Neutrophil (primary cell): ENCODE data around the gene GTF3C5.
"Not testable (repeated sequence)": the region's sequence is repeated elsewhere in the genome, so short reads cannot be mapped to it uniquely, and the experiment has no call there.

ENCODE experiments used
- H3K27ac ChIP-seq: fragments of 200-600 bp; sonication (generic); 2 replicates; pipeline ENCODE4 v1.5.1; 2016; ENCODE audit warnings: mild to moderate bottlenecking, moderate library complexity
- H3K27me3 ChIP-seq: fragments of 200-600 bp; sonication (generic); 2 replicates; pipeline ENCODE4 v1.6.0; 2016; ENCODE audit warnings: mild to moderate bottlenecking
- H3K36me3 ChIP-seq: fragments of 200-600 bp; sonication (generic); 2 replicates; pipeline ENCODE4 v1.5.1; 2017
- H3K4me1 ChIP-seq, 2 experiments: fragments of 200-600 bp in 1 of 2; sonication (generic) in 1 of 2; 1 replicate in 1 of 2; 2 replicates in 1 of 2; pipeline versions ENCODE4 v1.5.1 to v1.6.1; 2013 to 2016; ENCODE audit warnings: low read depth in 1 of 2, low read length in 1 of 2, mild to moderate bottlenecking in 1 of 2, moderate library complexity in 1 of 2; ENCODE audit not compliant: control insufficient read depth in 1 of 2, insufficient read depth in 1 of 2
- H3K4me3 ChIP-seq, 2 experiments: fragments of 200-600 bp in 1 of 2; sonication (generic) in 1 of 2; 1 replicate in 1 of 2; 2 replicates in 1 of 2; pipeline ENCODE4 v1.5.1; 2013 to 2016; ENCODE audit warnings: low read depth in 1 of 2, low read length in 1 of 2, mild to moderate bottlenecking in 1 of 2, moderate library complexity in 1 of 2
- H3K9me3 ChIP-seq: fragments of 200-600 bp; sonication (generic); 2 replicates; pipeline ENCODE4 v1.5.1; 2016
- CTCF ChIP-seq: fragments of 200-600 bp; sonication (generic); IDR thresholded peaks from 2 replicates; pipeline ENCODE4 v1.5.1; 2016; ENCODE audit warnings: antibody characterized with exemption

The GTF3C5 gene

GRCh38 chr9:133037775-133038515 lies 7.1 kb downstream of the GTF3C5 start:
- no peaks in the 10 kb centered on the region for H3K27me3 ChIP-seq
- TF ChIP-seq CTCF = no peak
- peaks cover 21% of the 10 kb centered on the region for H3K36me3 ChIP-seq
- no peaks in the 10 kb centered on the region for H3K9me3 ChIP-seq
- H3K27ac ChIP-seq = no peak overlapping the region
- no peak overlapping the region for H3K4me3 ChIP-seq
- H3K4me1 ChIP-seq = peaks cover 5 to 7% of the 10 kb centered on the region in 2 experiments

- H3K27ac ChIP-seq, H3K9me3 ChIP-seq, H3K4me3 ChIP-seq, H3K27me3 ChIP-seq, H3K4me1 ChIP-seq: not testable (repeated sequence)
- H3K36me3 ChIP-seq = peaks cover 45% of the 10 kb centered on the region
These were observed 10.2 kb downstream of the GTF3C5 start for GRCh38 chr9:133040892-133041479.

GRCh38 chr9:133041958-133042357 lies 11.2 kb downstream of the GTF3C5 start:
- Histone ChIP-seq H3K36me3 (peaks cover 54% of the 10 kb centered on the region), H3K27ac (no peak overlapping the region), H3K4me3 (no peak overlapping the region), H3K9me3 (no peaks in the 10 kb centered on the region), H3K27me3 (no peaks in the 10 kb centered on the region), H3K4me1 (no peaks in the 10 kb centered on the region)
- TF ChIP-seq CTCF = no peak

- Histone ChIP-seq H3K27me3 (no peaks in the 10 kb centered on the region), H3K9me3 (no peaks in the 10 kb centered on the region), H3K4me1 (no peaks in the 10 kb centered on the region), H3K4me3 (no peak overlapping the region), H3K27ac (no peak overlapping the region), H3K36me3 (peaks cover 62% of the 10 kb centered on the region)
- no peak for TF ChIP-seq CTCF
These were observed 11.9 kb downstream of the GTF3C5 start for GRCh38 chr9:133042676-133043075.

GRCh38 chr9:133043449-133044035 lies 12.7 kb downstream of the GTF3C5 start:
- Histone ChIP-seq H3K4me1 (no peaks in the 10 kb centered on the region), H3K9me3 (no peaks in the 10 kb centered on the region), H3K27ac (no peak overlapping the region), H3K4me3 (no peak overlapping the region), H3K27me3 (no peaks in the 10 kb centered on the region), H3K36me3 (peaks cover 69% of the 10 kb centered on the region)
- TF ChIP-seq CTCF = no peak

GRCh38 chr9:133044125-133044524 lies 13.3 kb downstream of the GTF3C5 start:
- TF ChIP-seq CTCF = no peak
- H3K9me3 ChIP-seq = no peaks in the 10 kb centered on the region
- no peaks in the 10 kb centered on the region for H3K4me1 ChIP-seq
- H3K27ac ChIP-seq = no peak overlapping the region
- H3K27me3 ChIP-seq = no peaks in the 10 kb centered on the region
- peaks cover 74% of the 10 kb centered on the region for H3K36me3 ChIP-seq
- no peak overlapping the region for H3K4me3 ChIP-seq
